ENCODE data around the gene PDHB. TPM values are rescaled to one million over a fixed set of nuclear protein-coding genes. Genes with fewer than 3 reads are reported as not detected.

The PDHB gene
- total and polyA plus RNA-seq, 10 of the 15 experiments (the other 5 are each of a cell fraction or from before 2014, with no cell fraction given): 62.9 to 224 (median 93.2) TPM

DNA sequence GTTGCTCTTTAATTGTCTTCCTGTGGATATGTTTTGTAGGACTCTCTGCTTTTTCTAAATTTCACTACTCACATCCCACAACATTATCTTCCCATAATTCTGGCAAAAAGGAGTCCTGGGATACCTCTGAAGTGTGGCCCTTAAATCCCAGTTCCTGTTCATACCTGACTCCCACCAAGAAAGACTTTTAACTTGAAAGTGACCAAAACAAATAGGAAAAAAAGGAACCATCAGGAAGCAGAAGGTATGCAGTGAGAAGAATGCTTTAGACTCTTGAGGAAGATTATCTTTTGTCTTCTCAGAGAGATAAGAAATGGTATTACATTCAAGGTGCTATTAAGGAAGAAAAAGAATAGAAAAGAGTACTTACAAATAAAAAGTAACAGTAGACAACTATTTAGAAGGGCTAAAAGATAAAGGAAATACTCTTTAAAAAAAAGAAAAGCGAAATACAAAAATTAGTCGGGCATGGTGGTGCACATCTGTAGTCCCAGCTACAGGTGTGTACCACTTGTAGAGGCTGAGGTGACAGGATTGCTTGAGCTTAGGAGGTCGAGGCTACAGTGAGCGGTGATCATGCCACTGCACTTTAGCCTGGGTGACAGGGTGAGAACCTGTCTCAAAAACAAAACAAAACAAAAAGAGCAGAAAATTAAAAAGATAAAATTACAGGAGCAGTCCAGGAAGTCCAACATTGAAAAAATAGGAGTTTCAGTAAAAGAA, 54.1 kb downstream of the PDHB start:
- ATAC-seq: no peak
- no peaks in the 10 kb centered on the region for H3K27me3 ChIP-seq (replicated peaks in 1 of 2; ENCODE audit: control insufficient read depth in 2 of 2, insufficient read depth in 2 of 2, low read length in 1 of 2)
- WGBS (ENCODE audit: insufficient coverage, insufficient replicate concordance, low lambda C conversion rate, missing lambda C conversion rate): 78% methylated on average over 4 of the region's 4 CpGs
- no peaks in the 10 kb centered on the region for H4K20me1 ChIP-seq (ENCODE audit: control insufficient read depth, insufficient read depth)
- H3K4me3 ChIP-seq: no peak overlapping the region
- CTCF ChIA-PET: interaction anchor here (0.7 kb wide), 1 partner anchor 42 kb away, joined by 3 read pairs; no protein-coding TSS in a partner anchor
- TF ChIP-seq SMAD5 (IDR thresholded peaks at IDR 0.05; ENCODE audit: low read depth): no peak
- no peak for TF ChIP-seq NFYB (IDR thresholded peaks at IDR 0.05; ENCODE audit: insufficient read depth, low read depth, low read length)
- TF ChIP-seq CBFB (IDR thresholded peaks at IDR 0.05; ENCODE audit: low read depth): no peak
- no peak for TF ChIP-seq MXI1 (IDR thresholded peaks at IDR 0.05; ENCODE audit: low read depth, low read length)
- no peak for TF ChIP-seq EP300 (IDR thresholded peaks at IDR 0.05; ENCODE audit: borderline replicate concordance in 1 of 2, control insufficient read depth in 1 of 2, low read depth in 2 of 2, low read length in 2 of 2)
- TF ChIP-seq, protein P1, sequence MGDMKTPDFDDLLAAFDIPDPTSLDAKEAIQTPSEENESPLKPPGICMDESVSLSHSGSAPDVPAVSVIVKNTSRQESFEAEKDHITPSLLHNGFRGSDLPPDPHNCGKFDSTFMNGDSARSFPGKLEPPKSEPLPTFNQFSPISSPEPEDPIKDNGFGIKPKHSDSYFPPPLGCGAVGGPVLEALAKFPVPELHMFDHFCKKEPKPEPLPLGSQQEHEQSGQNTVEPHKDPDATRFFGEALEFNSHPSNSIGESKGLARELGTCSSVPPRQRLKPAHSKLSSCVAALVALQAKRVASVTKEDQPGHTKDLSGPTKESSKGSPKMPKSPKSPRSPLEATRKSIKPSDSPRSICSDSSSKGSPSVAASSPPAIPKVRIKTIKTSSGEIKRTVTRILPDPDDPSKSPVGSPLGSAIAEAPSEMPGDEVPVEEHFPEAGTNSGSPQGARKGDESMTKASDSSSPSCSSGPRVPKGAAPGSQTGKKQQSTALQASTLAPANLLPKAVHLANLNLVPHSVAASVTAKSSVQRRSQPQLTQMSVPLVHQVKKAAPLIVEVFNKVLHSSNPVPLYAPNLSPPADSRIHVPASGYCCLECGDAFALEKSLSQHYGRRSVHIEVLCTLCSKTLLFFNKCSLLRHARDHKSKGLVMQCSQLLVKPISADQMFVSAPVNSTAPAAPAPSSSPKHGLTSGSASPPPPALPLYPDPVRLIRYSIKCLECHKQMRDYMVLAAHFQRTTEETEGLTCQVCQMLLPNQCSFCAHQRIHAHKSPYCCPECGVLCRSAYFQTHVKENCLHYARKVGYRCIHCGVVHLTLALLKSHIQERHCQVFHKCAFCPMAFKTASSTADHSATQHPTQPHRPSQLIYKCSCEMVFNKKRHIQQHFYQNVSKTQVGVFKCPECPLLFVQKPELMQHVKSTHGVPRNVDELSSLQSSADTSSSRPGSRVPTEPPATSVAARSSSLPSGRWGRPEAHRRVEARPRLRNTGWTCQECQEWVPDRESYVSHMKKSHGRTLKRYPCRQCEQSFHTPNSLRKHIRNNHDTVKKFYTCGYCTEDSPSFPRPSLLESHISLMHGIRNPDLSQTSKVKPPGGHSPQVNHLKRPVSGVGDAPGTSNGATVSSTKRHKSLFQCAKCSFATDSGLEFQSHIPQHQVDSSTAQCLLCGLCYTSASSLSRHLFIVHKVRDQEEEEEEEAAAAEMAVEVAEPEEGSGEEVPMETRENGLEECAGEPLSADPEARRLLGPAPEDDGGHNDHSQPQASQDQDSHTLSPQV (IDR thresholded peaks at IDR 0.05): no peak
- TF ChIP-seq MEF2A (IDR thresholded peaks at IDR 0.05; ENCODE audit: insufficient read depth, low read depth, low read length): no peak
- TF ChIP-seq PAX8 (IDR thresholded peaks at IDR 0.05): no peak
- FAIRE-seq: no peak
- SMC1A ChIA-PET (ENCODE audit: uncharacterized antibody, unreplicated experiment): interaction anchor here (1.0 to 1.5 kb wide), 2 partner anchors 24 to 29 kb away, joined by 4 to 5 read pairs; no protein-coding TSS in a partner anchor
- no peaks in the 10 kb centered on the region for H3K36me3 ChIP-seq (ENCODE audit: control insufficient read depth in 2 of 2, insufficient read depth in 2 of 2, low read length in 1 of 2)
- no peak for DNase-seq (ENCODE audit: low read depth, low spot score)
- no peak overlapping the region for H3K4me2 ChIP-seq (ENCODE audit: control insufficient read depth, insufficient read depth)
- no peak overlapping the region for H3K27ac ChIP-seq (ENCODE audit: control insufficient read depth, insufficient read depth)
- intact Hi-C loops (cut with micrococcal nuclease; ENCODE audit: unreplicated experiment) (no loop called here), in situ Hi-C loops (cut with MboI) (no loop called here)
- H3K9me3 ChIP-seq (replicated peaks; ENCODE audit: control insufficient read depth, insufficient read depth, low read length): no peaks in the 10 kb centered on the region
- no peaks in the 10 kb centered on the region for H3K4me1 ChIP-seq (ENCODE audit: control insufficient read depth, insufficient read depth, low read length)
- RAD21 ChIA-PET (ENCODE audit: unreplicated experiment): no interaction called here
- no TSS peak for BruUV-seq (replicated peaks)
- H3K79me2 ChIP-seq (ENCODE audit: control insufficient read depth, insufficient read depth, low read length): no peaks in the 10 kb centered on the region
- POLR2A ChIA-PET: interaction anchor here (1.2 kb wide), 1 partner anchor 14 kb away, joined by 3 read pairs; no protein-coding TSS in a partner anchor
- no peak overlapping the region for H3K9ac ChIP-seq (ENCODE audit: control insufficient read depth, insufficient read depth, low read length)
- H2AFZ ChIP-seq (ENCODE audit: control insufficient read depth, low read depth, low read length): no peak overlapping the region

Measured in GM12878 (cell line).